Ishikawa (cell line): Measurements from ENCODE around the gene SLC51B.

Experiments
- CEBPB ChIP-seq: IDR thresholded peaks from 2 replicates; pipeline ENCODE4 v1.6.1; 2012
- CREB1 ChIP-seq: IDR thresholded peaks from 2 replicates; pipeline ENCODE4 v1.6.1; 2012; ENCODE audit warnings: low read depth
- EGR1 ChIP-seq: IDR thresholded peaks from 2 replicates; pipeline ENCODE4 v1.6.1; 2012
- EP300 ChIP-seq: IDR thresholded peaks from 2 replicates; pipeline ENCODE4 v1.6.1; 2012; ENCODE audit warnings: borderline replicate concordance
- FOXM1 ChIP-seq: IDR thresholded peaks from 2 replicates; pipeline ENCODE4 v1.6.1; 2012; ENCODE audit warnings: low read depth, borderline replicate concordance
- MAX ChIP-seq: IDR thresholded peaks from 2 replicates; pipeline ENCODE4 v1.6.1; 2012
- NFIC ChIP-seq: IDR thresholded peaks from 2 replicates; pipeline ENCODE4 v1.6.1; 2012
- RAD21 ChIP-seq: IDR thresholded peaks from 2 replicates; pipeline ENCODE4 v1.6.1; 2012; ENCODE audit warnings: low read depth
- REST ChIP-seq: IDR thresholded peaks from 2 replicates; pipeline ENCODE4 v1.6.1; 2012; ENCODE audit warnings: low read depth, mild to moderate bottlenecking
- TAF1 ChIP-seq: IDR thresholded peaks from 2 replicates; pipeline ENCODE4 v1.6.1; 2012; ENCODE audit warnings: low read depth, mild to moderate bottlenecking
- TCF12 ChIP-seq: IDR thresholded peaks from 2 replicates; pipeline ENCODE4 v1.6.1; 2012; ENCODE audit warnings: low read depth
- TEAD4 ChIP-seq: IDR thresholded peaks from 2 replicates; pipeline ENCODE4 v1.6.1; 2012
- USF1 ChIP-seq: IDR thresholded peaks from 2 replicates; pipeline ENCODE4 v1.6.1; 2012
- YY1 ChIP-seq: IDR thresholded peaks from 2 replicates; pipeline ENCODE4 v1.6.1; 2012; ENCODE audit warnings: low read depth
- ZBTB7A ChIP-seq: IDR thresholded peaks from 2 replicates; pipeline ENCODE4 v1.6.1; 2012; ENCODE audit warnings: low read depth

SLC51B gene

GRCh38 chr15:65083262-65083701 lies 38.1 kb downstream of the SLC51B start:
- TF ChIP-seq TEAD4 (no peak), TAF1 (no peak), EGR1 (no peak), CREB1 (no peak)

- no peak for TF ChIP-seq TCF12
Measured at GRCh38 chr15:65084500-65085206, 39.5 kb downstream of the SLC51B start.

- TF ChIP-seq CEBPB (no peak), MAX (no peak), NFIC (no peak), RAD21 (no peak), YY1 (no peak), REST (no peak)
Measured at GRCh38 chr15:65085207-65085753, 40.1 kb downstream of the SLC51B start.

GRCh38 chr15:65085990-65086679 lies 40.9 kb downstream of the SLC51B start:
- TF ChIP-seq RAD21: peak; percentile 73
- TF ChIP-seq TEAD4: no peak

GRCh38 chr15:65086680-65087111 lies 41.5 kb downstream of the SLC51B start:
- TF ChIP-seq USF1 (no peak), CEBPB (no peak), MAX (no peak), EP300 (no peak), RAD21 (no peak), TEAD4 (no peak), TAF1 (no peak), FOXM1 (no peak), ZBTB7A (no peak), CREB1 (no peak), TCF12 (no peak)

GRCh38 chr15:65087411-65087810 lies 42.2 kb downstream of the SLC51B start:
- TF ChIP-seq NFIC (peak; percentile 38; the same call in 1 of the 2 replicates), RAD21 (no peak), TCF12 (0 out of 2 replicates have a peak, but pooled peaks have one; percentile 14)

- TF ChIP-seq EP300: no peak; the same call in 1 of the 2 replicates
- no peak for TF ChIP-seq USF1
- no peak for TF ChIP-seq TAF1
- no peak for TF ChIP-seq TEAD4
- TF ChIP-seq NFIC: no peak
- no peak for TF ChIP-seq CREB1
Measured at GRCh38 chr15:65087873-65088642, 42.9 kb downstream of the SLC51B start.

GRCh38 chr15:65088643-65089021 lies 43.4 kb downstream of the SLC51B start:
- TF ChIP-seq EP300 (no peak), USF1 (no peak), MAX (no peak), NFIC (no peak), ZBTB7A (no peak), CREB1 (no peak), TAF1 (no peak), RAD21 (no peak), YY1 (no peak), CEBPB (no peak), TCF12 (no peak), TEAD4 (no peak), FOXM1 (no peak), REST (no peak), EGR1 (no peak)
